Effector memory CD8-positive, alpha-beta T cell (primary cell): Measurements from ENCODE around the gene IMPDH2.

Source experiments
- ATAC-seq: fragments of 150-1000 bp; cut with Tn5 transposase; replicated peaks from 2 replicates; pipeline ENCODE4 v1.10.0; 2021; ENCODE audit warnings: mild to moderate bottlenecking, moderate library complexity
- DNase-seq, 3 experiments: peaks; one replicate each; pipeline ENCODE4 v3.0.0; 2021
- H3K27ac Mint-ChIP-seq, 2 donors: one replicate each; pipeline ENCODE4 v1.8.0; 2022; ENCODE audit warnings: mild to moderate bottlenecking in 2 of 2, mixed read lengths in 2 of 2, moderate library complexity in 2 of 2
- H3K27me3 Mint-ChIP-seq, 2 donors: one replicate each; pipeline ENCODE4 v1.8.0; 2022; ENCODE audit warnings: mixed read lengths in 2 of 2
- H3K36me3 Mint-ChIP-seq: one replicate; pipeline ENCODE4 v1.8.0; 2022; ENCODE audit warnings: mild to moderate bottlenecking, moderate library complexity, mixed read lengths; ENCODE audit not compliant: insufficient read depth
- H3K4me1 Mint-ChIP-seq, 2 donors: one replicate each; pipeline ENCODE4 v1.8.0; 2022; ENCODE audit warnings: low read depth in 2 of 2, mixed read lengths in 2 of 2
- H3K4me3 Mint-ChIP-seq, 2 donors: one replicate each; pipeline ENCODE4 v1.8.0; 2022; ENCODE audit warnings: mild to moderate bottlenecking in 2 of 2, mixed read lengths in 2 of 2, moderate library complexity in 2 of 2
- H3K9me3 Mint-ChIP-seq, 2 donors: one replicate each; pipeline ENCODE4 v1.8.0; 2022; ENCODE audit warnings: mixed read lengths in 2 of 2
- total RNA-seq, 9 experiments: gene quantifications; one replicate each; lab custom pipeline; 2026; lab: John Stamatoyannopoulos, UW

Gene IMPDH2
- total RNA-seq = 3.1 to 25.0 (median 11.3) reads per million in 9 experiments

DNA sequence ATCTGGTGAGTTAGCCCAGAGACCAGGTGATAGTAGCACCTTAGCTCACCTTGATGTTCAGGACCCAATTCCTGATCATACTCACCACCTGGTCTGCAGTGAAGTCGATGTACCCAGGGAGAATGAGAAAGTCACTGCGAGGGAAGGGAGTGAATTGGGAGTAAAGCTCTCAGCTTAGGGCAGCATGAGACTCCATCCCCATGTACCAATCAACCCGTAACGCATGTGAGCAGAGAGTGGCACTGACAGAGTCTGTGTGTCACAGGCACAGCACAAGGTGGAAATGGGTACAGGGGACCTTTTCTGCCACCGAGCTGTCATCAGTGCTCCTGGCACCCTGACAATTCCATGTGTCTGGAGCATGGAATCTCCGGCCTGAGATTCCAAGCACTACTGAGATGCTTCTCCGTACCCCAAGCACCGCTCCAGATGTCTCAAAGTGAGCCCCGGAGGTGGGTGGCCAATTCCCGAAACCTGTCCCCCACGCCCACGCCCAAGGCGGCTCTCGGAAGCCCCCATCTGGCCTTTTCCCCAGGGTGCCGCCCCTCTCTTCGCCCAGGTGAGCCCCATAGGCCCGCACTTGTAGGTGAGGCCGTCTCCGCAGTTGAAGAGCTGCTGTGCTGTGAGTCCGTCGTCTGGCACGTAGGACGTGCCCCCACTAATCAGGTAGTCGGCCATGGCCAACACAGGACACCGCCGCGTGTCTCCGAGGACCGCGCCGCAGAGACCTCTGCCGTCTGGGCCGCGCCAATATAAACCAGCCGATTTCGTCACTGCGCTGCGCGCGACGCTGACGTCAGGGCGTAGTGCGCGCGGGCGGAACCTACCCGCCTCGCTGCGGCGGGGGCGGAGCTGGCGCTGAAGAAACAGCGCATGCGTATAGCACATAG lies at the start of gene IMPDH2:
IMPDH2 (minus strand) TSS at position 726 of the 890 bp plus-strand sequence; CDS start at position 678, 48 bp downstream.
- H3K4me1 Mint-ChIP-seq = peaks cover 24 to 28% of the 10 kb centered on the region in 2 donors
- peak within 1 kb of the TSS; percentile 88 to 97 for H3K4me3 Mint-ChIP-seq
- H3K36me3 Mint-ChIP-seq = peaks cover 83% of the 10 kb centered on the region

DNA sequence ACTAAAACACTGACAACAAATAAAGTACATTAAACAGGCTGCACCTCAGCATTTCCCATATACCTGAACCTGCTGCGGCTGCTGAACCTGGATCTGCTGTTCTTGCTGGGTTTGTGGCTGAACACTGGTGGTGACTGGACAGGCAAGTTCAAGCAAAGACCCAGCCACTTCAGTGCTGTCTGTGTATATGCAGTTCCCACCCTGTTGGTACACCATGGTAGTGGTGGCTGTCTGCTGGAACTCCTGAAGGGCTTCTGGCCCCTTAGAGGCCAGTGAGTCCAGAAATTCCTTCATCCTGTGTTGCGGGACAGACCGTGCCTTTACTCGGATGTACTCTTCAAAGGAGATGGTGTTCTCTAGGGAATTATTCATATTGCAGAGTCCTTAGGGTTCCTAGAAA lies 47.4 kb upstream of the IMPDH2 start:
- Mint-ChIP-seq H3K27me3 (no peaks in the 10 kb centered on the region), H3K4me3 (no peak overlapping the region), H3K27ac (peak overlapping the region; percentile 41 to 62), H3K4me1 (peaks cover 3 to 14% of the 10 kb centered on the region in 2 donors), H3K9me3 (no peaks in the 10 kb centered on the region), H3K36me3 (peaks cover 84% of the 10 kb centered on the region)
- ATAC-seq = no peak
- no peak for DNase-seq

More for the DNA sequence above, at the start of gene IMPDH2:
- Mint-ChIP-seq H3K27me3 (no peaks in the 10 kb centered on the region), H3K9me3 (no peaks in the 10 kb centered on the region), H3K27ac (peak within 1 kb of the TSS; percentile 98 to 99)
- DNase-seq (peak; percentile 92 to 93 (median 92)), ATAC-seq (peak; percentile 96)

DNA sequence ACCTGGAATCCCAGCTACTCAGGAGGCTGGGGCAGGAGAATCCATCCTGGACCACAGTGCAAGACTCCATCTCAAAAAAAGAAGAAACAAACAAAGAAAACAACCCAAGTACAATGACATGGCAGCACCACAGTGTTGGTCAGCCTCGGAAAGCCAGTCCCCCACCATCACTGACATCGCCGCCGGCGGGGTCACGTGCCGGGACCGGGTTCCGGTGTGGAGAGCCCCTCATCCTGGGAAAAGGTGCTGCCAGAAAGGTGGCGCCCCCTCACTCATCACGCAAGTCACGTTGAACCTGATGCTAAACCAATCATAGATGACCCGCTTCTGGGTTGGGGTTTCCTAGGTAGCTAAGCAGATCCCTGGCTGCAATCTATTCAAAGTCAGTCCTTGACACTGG lies 46.9 kb upstream of the IMPDH2 start:
- H3K4me1 Mint-ChIP-seq = peaks cover 3 to 14% of the 10 kb centered on the region in 2 donors
- ATAC-seq = no peak
- no peak overlapping the region for H3K27ac Mint-ChIP-seq
- H3K36me3 Mint-ChIP-seq = peaks cover 87% of the 10 kb centered on the region
- no peak overlapping the region for H3K4me3 Mint-ChIP-seq
- DNase-seq = no peak
- no peaks in the 10 kb centered on the region for H3K27me3 Mint-ChIP-seq
- no peaks in the 10 kb centered on the region for H3K9me3 Mint-ChIP-seq

DNA sequence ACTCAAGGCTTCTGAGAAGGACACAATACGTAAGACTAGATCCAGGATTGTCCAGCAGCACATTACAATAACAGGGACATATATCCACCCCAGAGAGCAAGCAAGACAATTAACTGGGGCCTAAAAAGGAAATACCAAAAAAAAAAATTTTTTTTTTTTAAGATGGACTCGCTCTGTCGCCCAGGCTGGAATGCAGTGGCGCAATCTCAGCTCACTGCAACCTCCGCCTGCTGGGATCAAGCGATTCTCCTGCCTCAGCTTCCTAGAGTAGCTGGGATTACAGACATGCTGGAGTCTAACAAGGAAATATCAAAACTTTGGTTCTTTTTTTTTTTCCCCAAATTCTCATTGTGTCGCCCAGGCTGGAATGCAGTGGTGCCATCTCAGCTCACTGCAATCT lies 28.8 kb upstream of the IMPDH2 start:
- Mint-ChIP-seq H3K27ac (no peak overlapping the region), H3K36me3 (peaks cover 87% of the 10 kb centered on the region)
- no peak for ATAC-seq

DNA sequence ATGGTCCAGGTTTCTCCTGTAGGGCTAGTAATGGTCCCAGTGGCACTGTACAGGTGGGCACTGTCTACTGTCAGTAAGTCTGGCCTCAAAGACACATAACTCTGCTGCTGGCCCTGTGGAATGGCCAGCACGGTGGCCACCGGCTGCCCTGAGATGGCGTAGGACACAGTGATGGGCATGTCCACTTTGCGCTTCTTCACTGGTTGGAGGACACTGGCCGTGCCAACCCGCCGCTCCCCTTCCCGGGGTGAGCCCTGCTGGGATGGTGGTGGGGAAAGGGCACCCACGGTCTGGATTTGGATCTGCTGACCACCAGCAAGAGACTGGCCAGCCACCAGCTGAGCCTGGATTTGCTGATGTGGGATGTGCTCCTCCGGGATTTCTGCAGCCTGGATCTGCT lies 28.1 kb upstream of the IMPDH2 start:
- DNase-seq = no peak
- no peaks in the 10 kb centered on the region for H3K27me3 Mint-ChIP-seq
- H3K36me3 Mint-ChIP-seq = peaks cover 89% of the 10 kb centered on the region
- H3K4me1 Mint-ChIP-seq = peaks cover 0 to 7% of the 10 kb centered on the region in 2 donors
- H3K27ac Mint-ChIP-seq = no peak overlapping the region
- H3K9me3 Mint-ChIP-seq = no peaks in the 10 kb centered on the region
- ATAC-seq = no peak
- no peak overlapping the region for H3K4me3 Mint-ChIP-seq

More for the DNA sequence above, 28.8 kb upstream of the IMPDH2 start:
- DNase-seq = no peak
- peaks cover 0 to 4% of the 10 kb centered on the region in 2 donors for H3K4me1 Mint-ChIP-seq
- no peaks in the 10 kb centered on the region for H3K9me3 Mint-ChIP-seq
- H3K27me3 Mint-ChIP-seq = no peaks in the 10 kb centered on the region
- no peak overlapping the region for H3K4me3 Mint-ChIP-seq

DNA sequence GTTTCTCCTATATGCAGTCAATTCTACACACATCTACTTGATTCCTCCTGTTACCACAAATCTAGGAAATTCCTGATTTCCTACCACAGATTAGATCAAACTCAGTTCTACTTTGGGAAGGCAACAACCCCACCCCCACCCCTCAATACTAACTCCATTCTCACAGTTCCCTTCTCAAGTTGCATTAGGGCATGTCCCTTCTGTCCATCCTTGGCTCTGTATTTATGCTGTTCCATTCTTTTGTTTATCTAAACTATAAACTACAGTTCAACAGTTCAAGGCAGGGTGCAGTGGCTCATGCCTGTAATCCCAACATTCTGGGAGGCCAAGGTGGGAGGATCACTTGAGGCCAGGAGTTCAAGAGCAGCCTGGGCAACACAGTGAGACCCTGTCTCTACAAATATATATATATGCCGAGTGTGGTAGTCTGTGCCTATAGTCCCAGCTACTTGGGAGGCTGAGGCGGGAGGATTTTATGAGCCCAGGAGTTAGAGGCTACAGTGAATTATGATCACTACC lies 25.2 kb upstream of the IMPDH2 start:
- Mint-ChIP-seq H3K4me1 (peaks cover 6 to 26% of the 10 kb centered on the region in 2 donors), H3K27ac (peak overlapping the region in 1 of 2 donors; percentile 53), H3K27me3 (no peaks in the 10 kb centered on the region), H3K4me3 (no peak overlapping the region), H3K36me3 (peaks cover 73% of the 10 kb centered on the region), H3K9me3 (no peaks in the 10 kb centered on the region)
- DNase-seq (no peak), ATAC-seq (no peak)

DNA sequence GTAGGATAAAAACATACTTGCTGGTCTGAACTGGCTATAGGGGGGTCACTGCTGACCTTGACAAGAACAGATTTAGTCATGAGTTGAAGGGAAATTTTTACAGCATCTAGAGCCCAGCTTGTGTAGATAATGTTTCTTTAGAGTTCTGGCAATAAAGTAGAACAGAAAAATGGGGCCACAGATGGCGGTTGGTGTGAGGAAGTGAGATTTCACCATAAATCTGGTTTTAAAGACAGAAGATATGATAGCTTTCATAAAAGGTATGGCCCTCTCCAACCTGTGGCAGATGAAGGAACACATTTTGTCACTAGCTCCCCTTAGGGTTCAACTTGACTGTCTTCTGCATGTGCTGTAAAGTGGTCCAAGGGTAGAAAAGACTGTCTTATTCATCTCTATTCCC lies 24.3 kb upstream of the IMPDH2 start:
- no peaks in the 10 kb centered on the region for H3K9me3 Mint-ChIP-seq
- H3K4me3 Mint-ChIP-seq = no peak overlapping the region
- peak overlapping the region in 1 of 2 donors; percentile 51 for H3K27ac Mint-ChIP-seq
- peaks cover 75% of the 10 kb centered on the region for H3K36me3 Mint-ChIP-seq
- DNase-seq (no peak), ATAC-seq (no peak)
- no peaks in the 10 kb centered on the region for H3K27me3 Mint-ChIP-seq
- peaks cover 6 to 26% of the 10 kb centered on the region in 2 donors for H3K4me1 Mint-ChIP-seq

DNA sequence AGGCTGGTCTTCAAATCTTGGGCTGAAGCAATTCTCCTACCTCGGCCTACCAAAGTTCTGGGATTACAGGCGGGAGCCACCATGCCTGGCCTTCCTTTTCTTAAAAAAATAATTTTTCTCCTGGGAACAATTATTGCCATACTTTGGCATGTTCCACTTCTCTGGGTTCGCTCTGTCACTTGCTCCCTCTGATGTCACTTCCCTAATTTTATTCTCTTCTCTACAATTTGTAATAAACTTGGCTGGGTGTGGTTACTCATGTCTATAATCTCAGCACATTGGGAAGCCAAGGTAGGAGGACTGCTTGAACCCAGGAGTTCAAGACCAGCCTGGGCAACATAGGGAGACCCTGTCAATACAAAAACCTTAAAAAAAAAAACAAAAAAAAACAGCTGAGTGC lies 6.1 kb upstream of the IMPDH2 start:
- H3K9me3 Mint-ChIP-seq = no peaks in the 10 kb centered on the region
- DNase-seq (no peak), ATAC-seq (no peak)
- H3K36me3 Mint-ChIP-seq = peaks cover 73% of the 10 kb centered on the region
- peak overlapping the region in 1 of 2 donors; percentile 79 for H3K27ac Mint-ChIP-seq
- H3K27me3 Mint-ChIP-seq = no peaks in the 10 kb centered on the region
- H3K4me3 Mint-ChIP-seq = no peak overlapping the region
- H3K4me1 Mint-ChIP-seq = peaks cover 0 to 3% of the 10 kb centered on the region in 2 donors

DNA sequence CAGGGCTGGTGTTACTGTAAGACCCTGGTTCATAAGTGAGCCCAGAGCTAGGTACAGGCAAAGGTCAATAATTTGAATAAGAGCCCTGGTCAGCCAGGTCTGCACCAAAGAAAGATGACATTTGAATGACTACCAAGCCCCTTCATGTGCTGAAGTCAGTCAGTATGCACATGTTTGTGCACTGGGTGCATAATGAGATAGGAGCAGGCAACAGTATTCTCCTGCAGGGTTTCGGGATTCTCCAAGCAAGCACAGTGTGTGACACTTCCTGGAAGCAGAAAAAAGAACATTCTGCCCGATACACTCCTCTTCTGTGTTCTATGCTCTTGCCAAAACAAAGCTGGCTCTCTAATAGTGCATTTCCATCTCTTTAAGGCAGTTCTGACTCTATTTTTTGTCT lies 5.5 kb upstream of the IMPDH2 start:
- H3K27ac Mint-ChIP-seq = no peak overlapping the region
- H3K4me3 Mint-ChIP-seq = no peak overlapping the region
- ATAC-seq = no peak

DNA sequence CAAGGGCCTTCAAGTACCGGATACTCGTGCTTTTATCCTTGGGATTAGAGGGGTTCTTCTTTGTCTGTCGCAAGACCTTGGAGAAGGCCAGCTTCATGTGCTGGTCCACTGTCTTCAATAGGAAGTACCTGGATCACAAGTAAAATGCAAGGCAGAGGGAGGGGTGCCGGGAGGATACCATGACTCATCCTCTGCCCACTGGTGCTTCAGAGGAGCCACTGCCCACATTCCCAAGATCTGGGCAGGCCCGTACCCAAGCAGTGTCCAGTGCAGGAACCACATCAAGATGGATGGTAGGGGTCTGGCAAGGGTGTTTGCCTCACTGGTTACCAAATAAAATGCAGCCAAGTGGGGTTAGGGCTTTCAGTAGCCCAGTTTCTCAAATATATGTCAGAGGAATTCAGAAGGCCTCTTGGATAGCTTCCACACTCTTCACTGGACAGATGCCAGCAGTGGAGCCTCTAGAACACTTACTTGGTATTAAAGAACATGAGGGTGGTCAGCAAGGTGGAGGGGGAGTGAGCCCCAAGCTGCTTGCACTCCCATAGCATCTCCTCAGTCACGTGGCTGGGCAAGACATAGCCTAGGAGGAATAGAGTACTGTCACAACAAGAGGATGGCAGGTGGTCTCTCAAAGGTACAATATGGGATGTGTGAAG lies 3.6 kb upstream of the IMPDH2 start:
- Mint-ChIP-seq H3K9me3 (no peaks in the 10 kb centered on the region), H3K27me3 (no peaks in the 10 kb centered on the region), H3K36me3 (peaks cover 79% of the 10 kb centered on the region), H3K4me3 (no peak overlapping the region), H3K27ac (peak overlapping the region; percentile 15 to 56), H3K4me1 (peaks cover 16 to 19% of the 10 kb centered on the region in 2 donors)
- no peak for DNase-seq
- ATAC-seq = no peak

More for the DNA sequence above, 5.5 kb upstream of the IMPDH2 start:
- H3K36me3 Mint-ChIP-seq = peaks cover 79% of the 10 kb centered on the region
- H3K9me3 Mint-ChIP-seq = no peaks in the 10 kb centered on the region
- DNase-seq = no peak
- H3K27me3 Mint-ChIP-seq = no peaks in the 10 kb centered on the region
- H3K4me1 Mint-ChIP-seq = peaks cover 0 to 3% of the 10 kb centered on the region in 2 donors

DNA sequence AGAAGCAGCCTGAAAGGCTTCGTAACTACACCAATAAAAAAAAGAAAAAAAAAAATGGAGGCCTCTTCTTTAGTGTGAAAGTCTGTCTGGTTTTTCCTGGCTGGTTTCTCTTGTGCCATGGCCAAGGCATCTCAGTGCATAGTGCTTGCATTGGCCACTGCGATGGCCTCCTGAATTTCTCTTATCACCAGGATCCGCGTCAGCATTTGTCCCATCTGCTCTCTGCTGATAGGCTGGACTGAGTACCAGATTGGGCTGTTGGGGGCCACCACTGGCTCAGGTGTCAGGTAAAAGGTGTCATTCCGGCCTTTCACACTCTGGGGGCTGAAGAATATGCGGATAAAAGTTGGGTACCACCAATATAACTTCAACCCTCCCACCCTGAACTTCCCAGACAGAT lies 1.1 kb upstream of the IMPDH2 start:
- DNase-seq (no peak), ATAC-seq (no peak)
- Mint-ChIP-seq H3K36me3 (peaks cover 79% of the 10 kb centered on the region), H3K27ac (peak overlapping the region; percentile 71 to 85), H3K4me1 (peaks cover 21 to 26% of the 10 kb centered on the region in 2 donors), H3K4me3 (no peak overlapping the region), H3K27me3 (no peaks in the 10 kb centered on the region), H3K9me3 (no peaks in the 10 kb centered on the region)

DNA sequence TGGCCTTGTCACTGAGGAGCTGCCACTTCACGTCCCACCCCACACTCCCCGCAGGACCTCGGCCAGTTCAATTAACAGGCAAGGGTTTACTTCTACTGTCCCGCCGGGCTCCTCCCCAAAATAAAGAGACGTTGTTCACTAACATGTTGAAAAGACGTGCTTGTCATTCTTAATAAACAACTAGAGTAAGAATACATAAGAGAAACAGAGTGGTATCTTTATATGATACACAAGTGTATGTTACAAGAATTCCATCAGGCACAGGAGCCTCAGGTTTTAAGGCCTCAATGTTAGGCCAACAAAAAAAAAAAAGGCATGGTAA lies 326 bp upstream of the IMPDH2 start:
- Mint-ChIP-seq H3K27me3 (no peaks in the 10 kb centered on the region), H3K4me3 (peak overlapping the region; percentile 88 to 97), H3K36me3 (peaks cover 83% of the 10 kb centered on the region), H3K4me1 (peaks cover 21 to 28% of the 10 kb centered on the region in 2 donors), H3K9me3 (no peaks in the 10 kb centered on the region), H3K27ac (peak overlapping the region; percentile 98 to 99)
- DNase-seq (no peak), ATAC-seq (no peak)

DNA sequence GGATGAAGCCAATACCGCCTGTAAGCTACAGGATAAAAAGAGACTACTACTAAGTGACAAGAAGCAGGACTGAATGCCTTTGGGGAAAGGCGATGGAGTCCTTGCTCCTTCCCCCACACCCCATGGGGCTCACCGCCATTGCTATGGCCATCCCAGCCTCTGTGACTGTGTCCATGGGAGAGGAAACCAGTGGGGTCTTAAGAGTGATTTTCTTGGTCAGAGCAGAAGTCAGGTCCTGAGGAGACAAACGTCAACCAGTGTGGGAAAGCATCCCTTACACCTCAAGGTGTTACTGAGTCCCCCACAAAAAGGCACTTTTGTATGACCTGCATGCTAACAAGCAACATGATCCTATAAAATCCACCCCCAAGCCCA lies 913 bp downstream of the IMPDH2 start:
- H3K27me3 Mint-ChIP-seq = no peaks in the 10 kb centered on the region
- H3K36me3 Mint-ChIP-seq = peaks cover 86% of the 10 kb centered on the region

More for the DNA sequence above, 913 bp downstream of the IMPDH2 start:
- DNase-seq (no peak), ATAC-seq (no peak)
- H3K9me3 Mint-ChIP-seq = no peaks in the 10 kb centered on the region
- H3K27ac Mint-ChIP-seq = peak overlapping the region; percentile 98 to 99
- H3K4me3 Mint-ChIP-seq = peak overlapping the region; percentile 88 to 97
- peaks cover 24 to 28% of the 10 kb centered on the region in 2 donors for H3K4me1 Mint-ChIP-seq
